Neural cell (in vitro differentiated cells): ENCODE measurements around the gene IL22. TPM values are rescaled to one million over a fixed set of nuclear protein-coding genes. Genes with fewer than 3 reads are reported as not detected.

Experiments used
- H2AFZ ChIP-seq: fragments of 200-600, 300-800 bp; sonication (generic), shearing (Covaris generic); 2 replicates; pipeline ENCODE4 v1.6.0; 2014; ENCODE audit warnings: low read depth, mild to moderate bottlenecking, antibody characterized with exemption, low read length, moderate library complexity
- H3F3A ChIP-seq: fragments of 200-600 bp; shearing (Covaris generic); 2 replicates; pipeline ENCODE4 v1.6.1; 2016; ENCODE audit warnings: mild to moderate bottlenecking, moderate library complexity, mixed read lengths, antibody characterized with exemption, low read length; ENCODE audit not compliant: insufficient read depth, poor library complexity, severe bottlenecking
- H3K27ac ChIP-seq: fragments of 200-600, 300-800 bp; sonication (generic), shearing (Covaris generic); 2 replicates; pipeline ENCODE4 v1.5.1; 2014; ENCODE audit warnings: mild to moderate bottlenecking, low read length, moderate library complexity
- H3K27me3 ChIP-seq: fragments of 300-800, 200-600 bp; sonication (generic), shearing (Covaris generic); 2 replicates; pipeline ENCODE4 v1.6.0; 2014; ENCODE audit warnings: mild to moderate bottlenecking, low read depth, low read length, moderate library complexity; ENCODE audit not compliant: insufficient read depth
- H3K36me3 ChIP-seq: fragments of 300-800, 200-600 bp; sonication (generic), shearing (Covaris generic); 2 replicates; pipeline ENCODE4 v1.5.1; 2014; ENCODE audit warnings: mild to moderate bottlenecking, antibody characterized with exemption, low read length, moderate library complexity; ENCODE audit not compliant: insufficient read depth
- H3K4me2 ChIP-seq: fragments of 300-800, 200-600 bp; sonication (generic), shearing (Covaris generic); 2 replicates; pipeline ENCODE4 v1.6.0; 2014; ENCODE audit warnings: mild to moderate bottlenecking, low read length
- H3K4me3 ChIP-seq: fragments of 300-800, 200-600 bp; sonication (generic), shearing (Covaris generic); 2 replicates; pipeline ENCODE4 v1.5.1; 2014; ENCODE audit warnings: mild to moderate bottlenecking, low read length, moderate library complexity
- H3K79me2 ChIP-seq: fragments of 200-600 bp; shearing (Covaris generic); replicated peaks from 2 replicates; pipeline ENCODE4 v1.6.0; 2014; ENCODE audit warnings: mild to moderate bottlenecking, low read length, moderate library complexity; ENCODE audit not compliant: insufficient read depth
- H3K9ac ChIP-seq: fragments of 300-800, 200-600 bp; sonication (generic), shearing (Covaris generic); 2 replicates; pipeline ENCODE4 v1.6.1; 2016; ENCODE audit warnings: mild to moderate bottlenecking, low read length, mixed read lengths
- H3K9me2 ChIP-seq: fragments of 200-600 bp; shearing (Covaris generic); 2 replicates; pipeline ENCODE4 v1.6.1; 2016; ENCODE audit warnings: mild to moderate bottlenecking, low read length, mixed read lengths; ENCODE audit not compliant: insufficient read depth
- H3K9me3 ChIP-seq: fragments of 200-600, 300-800 bp; sonication (generic), shearing (Covaris generic); 2 replicates; pipeline ENCODE4 v1.6.1; 2016; ENCODE audit warnings: mild to moderate bottlenecking, mixed run types, low read length, moderate library complexity, mixed read lengths
- H4K20me1 ChIP-seq: fragments of 200-600 bp; shearing (Covaris generic); 2 replicates; pipeline ENCODE4 v1.6.1; 2016; ENCODE audit warnings: mild to moderate bottlenecking, mixed run types; ENCODE audit not compliant: insufficient read depth
- CTCF ChIP-seq: fragments of 450-650 bp; IDR thresholded peaks from 2 replicates; pipeline ENCODE4 v1.5.1; 2014; ENCODE audit warnings: antibody characterized with exemption, mild to moderate bottlenecking, moderate library complexity; ENCODE audit not compliant: poor library complexity, severe bottlenecking
- EP300 ChIP-seq: fragments of 450-650 bp; conservative IDR thresholded peaks from 2 replicates; pipeline ENCODE4 v1.6.1; 2014; ENCODE audit warnings: antibody characterized with exemption, mild to moderate bottlenecking, moderate library complexity; ENCODE audit not compliant: poor library complexity, severe bottlenecking
- EZH2 ChIP-seq: fragments of 200-600, 300-800 bp; shearing (Covaris generic), sonication (generic); IDR thresholded peaks from 2 replicates; pipeline ENCODE4 v1.6.1; 2014; ENCODE audit warnings: antibody characterized with exemption, low read length, borderline replicate concordance, mild to moderate bottlenecking; ENCODE audit not compliant: insufficient read depth, poor library complexity, severe bottlenecking
- MXI1 ChIP-seq: fragments of 450-650 bp; conservative IDR thresholded peaks from 2 replicates; pipeline ENCODE4 v1.6.1; 2014; ENCODE audit warnings: antibody characterized with exemption, mild to moderate bottlenecking; ENCODE audit not compliant: poor library complexity, severe bottlenecking
- POLR2AphosphoS5 ChIP-seq: IDR thresholded peaks from 2 replicates; pipeline ENCODE4 v1.6.1; 2012
- RAD21 ChIP-seq: fragments of 450-650 bp; conservative IDR thresholded peaks from 2 replicates; pipeline ENCODE4 v1.6.1; 2014; ENCODE audit warnings: antibody characterized with exemption, mild to moderate bottlenecking, moderate library complexity
- REST ChIP-seq: IDR thresholded peaks from 2 replicates; pipeline ENCODE4 v1.6.1; 2012; ENCODE audit warnings: borderline replicate concordance
- SMC3 ChIP-seq: fragments of 450-650 bp; conservative IDR thresholded peaks from 2 replicates; pipeline ENCODE4 v1.6.1; 2014; ENCODE audit warnings: antibody characterized with exemption, mild to moderate bottlenecking, moderate library complexity; ENCODE audit not compliant: poor library complexity
- TAF1 ChIP-seq: IDR thresholded peaks from 2 replicates; pipeline ENCODE4 v1.6.1; 2012; ENCODE audit warnings: low read depth
- polyA minus RNA-seq: library from RNA; depleted of rRNA, polyadenylated mRNA; stranded (reverse); fragments of >200 nt; gene quantifications from 2 replicates; pipeline ENCODE4 v1.2.3, GENCODE V29; 2014
- polyA plus RNA-seq: library from polyadenylated mRNA; depleted of rRNA; stranded (reverse); fragments of >200 nt; gene quantifications from 2 replicates; pipeline ENCODE4 v1.2.3, GENCODE V29; 2014

IL22 gene
- polyA plus RNA-seq (not detected in 2 replicates), polyA minus RNA-seq (not detected in 2 replicates)

GRCh38 chr12:68253504-68253903 is at the start of gene IL22:
Gene IL22, minus strand, starts transcription at chr12:68253604. Its CDS starts 156 bp downstream, at chr12:68253448.
- H3K9ac ChIP-seq, result no peak within 1 kb of the TSS
- no peaks in the 10 kb centered on the region for H3K27me3 ChIP-seq
- no peaks in the 10 kb centered on the region for H3K36me3 ChIP-seq
- no peak within 1 kb of the TSS for H3K4me3 ChIP-seq
- TF ChIP-seq CTCF (no peak), EZH2 (no peak), RAD21 (no peak), TAF1 (no peak), EP300 (no peak)
- no peaks in the 10 kb centered on the region for H4K20me1 ChIP-seq
- no peaks in the 10 kb centered on the region for H3K9me2 ChIP-seq
- H2AFZ ChIP-seq, result no peak within 1 kb of the TSS
- H3K9me3 ChIP-seq, result no peaks in the 10 kb centered on the region
- no peak within 1 kb of the TSS for H3K4me2 ChIP-seq
- H3F3A ChIP-seq, result no peaks in the 10 kb centered on the region
- no peaks in the 10 kb centered on the region for H3K79me2 ChIP-seq
- no peak within 1 kb of the TSS for H3K27ac ChIP-seq

GRCh38 chr12:68297929-68298328 is 44.5 kb upstream of the IL22 start:
- Histone ChIP-seq H3K9me3 (no peaks in the 10 kb centered on the region), H3K36me3 (peaks cover 4% of the 10 kb centered on the region), H3F3A (no peaks in the 10 kb centered on the region), H3K27ac (no peak overlapping the region), H2AFZ (no peak overlapping the region), H4K20me1 (no peaks in the 10 kb centered on the region), H3K79me2 (no peaks in the 10 kb centered on the region), H3K4me3 (no peak overlapping the region), H3K9ac (no peak overlapping the region), H3K27me3 (no peaks in the 10 kb centered on the region), H3K9me2 (no peaks in the 10 kb centered on the region), H3K4me2 (no peak overlapping the region)
- TF ChIP-seq EZH2 (no peak), EP300 (no peak), REST (no peak), SMC3 (no peak), RAD21 (no peak), MXI1 (no peak), POLR2AphosphoS5 (no peak), CTCF (no peak), TAF1 (no peak)
